Thoracic aorta (tissue), 2 donors: ENCODE data around the gene SEMA4A. TPM values are rescaled to one million over a fixed set of nuclear protein-coding genes. Genes with fewer than 3 reads are reported as not detected.
A peak's percentile ranks its signal among the peaks of the same experiment; 100 is the strongest.

Experiments
- ATAC-seq: fragments of 150-250 bp; one replicate; pipeline ENCODE4 v1.8.0; 2017; ENCODE audit warnings: low read depth; ENCODE audit not compliant: insufficient number of reproducible peaks, low FRiP score
- DNase-seq: peaks from one replicate; pipeline ENCODE4 v3.0.0-alpha.2; 2020; ENCODE audit warnings: low spot score
- H3K27ac ChIP-seq, 2 donors: fragments of 200-600 bp; sonication (generic); 1 replicate in 1 of 2; 2 replicates in 1 of 2; pipeline ENCODE4 v1.5.1; 2016; ENCODE audit warnings: mild to moderate bottlenecking in 2 of 2, moderate library complexity in 2 of 2
- H3K27me3 ChIP-seq: fragments of 200-600 bp; sonication (generic); replicated peaks from 2 replicates; pipeline ENCODE4 v1.6.0; 2016; ENCODE audit warnings: mild to moderate bottlenecking; ENCODE audit not compliant: insufficient read depth
- H3K36me3 ChIP-seq: fragments of 200-600 bp; sonication (generic); one replicate; pipeline ENCODE4 v1.5.1; 2016
- H3K4me1 ChIP-seq, 2 donors: fragments of 200-600 bp; sonication (generic); 1 replicate in 1 of 2; 2 replicates in 1 of 2; pipeline versions ENCODE4 v1.5.1 to v1.6.0; 2016; ENCODE audit warnings: low read depth in 2 of 2, mild to moderate bottlenecking in 1 of 2; ENCODE audit not compliant: control insufficient read depth in 1 of 2
- H3K4me3 ChIP-seq: fragments of 200-600 bp; sonication (generic); 2 replicates; pipeline ENCODE4 v1.5.1; 2016; ENCODE audit warnings: mild to moderate bottlenecking
- H3K9me3 ChIP-seq: fragments of 200-600 bp; sonication (generic); 2 replicates; pipeline ENCODE4 v1.5.1; 2016
- CTCF ChIP-seq: fragments of 200-600 bp; sonication (generic); IDR thresholded peaks from one replicate; pipeline ENCODE4 v1.5.1; 2019; ENCODE audit warnings: antibody characterized with exemption
- total RNA-seq, 2 donors: library from RNA; depleted of rRNA; stranded (reverse); fragments of >200 nt; gene quantifications; one replicate each; pipeline versions ENCODE4 v1.1.0 to v1.2.3, GENCODE V29; 2016

The SEMA4A gene
- total RNA-seq, 2 donors from 2014 or later = 12.7 to 15.8 TPM

GRCh38 chr1:156195853-156196252, 42.5 kb downstream of the SEMA4A start:
- Histone ChIP-seq H3K27ac (no peak overlapping the region), H3K4me3 (no peak overlapping the region), H3K9me3 (no peaks in the 10 kb centered on the region), H3K4me1 (peaks cover 4 to 20% of the 10 kb centered on the region in 2 donors), H3K36me3 (peaks cover 8% of the 10 kb centered on the region), H3K27me3 (no peaks in the 10 kb centered on the region)
- no peak for DNase-seq
- ATAC-seq = no peak
- no peak for TF ChIP-seq CTCF

- TF ChIP-seq CTCF = no peak
- peaks cover 8% of the 10 kb centered on the region for H3K36me3 ChIP-seq
- H3K4me1 ChIP-seq = peaks cover 4 to 25% of the 10 kb centered on the region in 2 donors
- no peaks in the 10 kb centered on the region for H3K27me3 ChIP-seq
- H3K9me3 ChIP-seq = no peaks in the 10 kb centered on the region
- DNase-seq = no peak
- no peak for ATAC-seq
- H3K4me3 ChIP-seq = no peak overlapping the region
- H3K27ac ChIP-seq = no peak overlapping the region
Observed at GRCh38 chr1:156196445-156196844, 43.1 kb downstream of the SEMA4A start.

GRCh38 chr1:156198831-156199349, 45.5 kb downstream of the SEMA4A start:
- peaks cover 10 to 31% of the 10 kb centered on the region in 2 donors for H3K4me1 ChIP-seq
- H3K27me3 ChIP-seq = no peaks in the 10 kb centered on the region
- no peak overlapping the region for H3K27ac ChIP-seq
- no peak for ATAC-seq
- H3K36me3 ChIP-seq = peaks cover 15% of the 10 kb centered on the region
- no peaks in the 10 kb centered on the region for H3K9me3 ChIP-seq
- no peak overlapping the region for H3K4me3 ChIP-seq
- no peak for DNase-seq
- no peak for TF ChIP-seq CTCF

GRCh38 chr1:156200044-156200443, 46.7 kb downstream of the SEMA4A start:
- H3K4me1 ChIP-seq = peaks cover 6 to 23% of the 10 kb centered on the region in 2 donors
- no peaks in the 10 kb centered on the region for H3K27me3 ChIP-seq
- no peaks in the 10 kb centered on the region for H3K9me3 ChIP-seq
- H3K27ac ChIP-seq = no peak overlapping the region
- ATAC-seq (no peak), DNase-seq (no peak)
- peaks cover 17% of the 10 kb centered on the region for H3K36me3 ChIP-seq
- no peak overlapping the region for H3K4me3 ChIP-seq
- no peak for TF ChIP-seq CTCF

GRCh38 chr1:156203331-156203730, 49.9 kb downstream of the SEMA4A start:
- ATAC-seq (no peak), DNase-seq (no peak)
- Histone ChIP-seq H3K4me1 (peaks cover 6 to 19% of the 10 kb centered on the region in 2 donors), H3K27ac (peak overlapping the region; percentile 22 to 46), H3K4me3 (no peak overlapping the region), H3K36me3 (peaks cover 28% of the 10 kb centered on the region), H3K27me3 (no peaks in the 10 kb centered on the region), H3K9me3 (no peaks in the 10 kb centered on the region)
- TF ChIP-seq CTCF = no peak
